ENCODE results near the gene STRA6. TPM values are rescaled to one million over a fixed set of nuclear protein-coding genes. Genes with fewer than 3 reads are reported as not detected.

STRA6 gene
- total RNA-seq, 3 donors from 2014 or later (not counting 1 experiment from before 2014, with no cell fraction given), result not detected

DNA sequence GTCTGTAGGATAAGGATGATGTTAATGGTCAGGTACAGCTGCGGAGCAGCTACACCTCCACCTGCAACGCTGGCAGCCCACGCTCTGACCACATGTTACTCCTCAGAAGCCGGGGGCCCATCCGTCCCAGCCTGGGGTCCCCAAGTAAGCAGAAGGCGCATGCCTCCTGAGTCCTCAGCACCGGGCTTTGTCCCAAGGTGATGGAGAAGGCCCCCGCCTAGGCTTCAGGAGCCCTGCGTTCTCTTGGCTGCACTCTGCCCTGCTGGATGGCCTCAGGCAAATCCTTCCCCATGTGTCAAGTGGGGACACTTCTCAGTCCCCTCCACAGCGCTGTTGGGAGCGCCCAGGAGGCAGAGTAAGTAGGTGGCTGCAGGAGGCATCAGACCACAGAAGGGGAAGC, 14.4 kb downstream of the STRA6 start:
- 92% methylated on average over 11 of the region's 11 CpGs for WGBS (ENCODE audit: insufficient coverage)
- H3K9me3 ChIP-seq (ENCODE audit: control insufficient read depth, insufficient read depth, low read length), result no peaks in the 10 kb centered on the region
- Mint-ChIP-seq H3K4me3 (no peak overlapping the region), H3K27ac (no peak overlapping the region), H3K4me1 (no peaks in the 10 kb centered on the region), H3K36me3 (no peaks in the 10 kb centered on the region), H3K9me3 (no peaks in the 10 kb centered on the region), H3K27me3 (ENCODE audit: low read depth in 2 of 2) (peaks cover 0 to 2% of the 10 kb centered on the region in 2 donors)
- no peak overlapping the region for H3K27ac ChIP-seq (ENCODE audit: low read length)
- H3K27me3 ChIP-seq (ENCODE audit: control insufficient read depth, insufficient read depth, low read length), result no peaks in the 10 kb centered on the region
- DNase-seq, result no peak
- intact Hi-C loops (cut with micrococcal nuclease), result no loop called here
- H3K36me3 ChIP-seq (ENCODE audit: control insufficient read depth, insufficient read depth, low read length), result no peaks in the 10 kb centered on the region
- ATAC-seq, result no peak
- no peaks in the 10 kb centered on the region for H3K4me1 ChIP-seq (ENCODE audit: control insufficient read depth, insufficient read depth, low read length)
- TF ChIP-seq, protein P1, sequence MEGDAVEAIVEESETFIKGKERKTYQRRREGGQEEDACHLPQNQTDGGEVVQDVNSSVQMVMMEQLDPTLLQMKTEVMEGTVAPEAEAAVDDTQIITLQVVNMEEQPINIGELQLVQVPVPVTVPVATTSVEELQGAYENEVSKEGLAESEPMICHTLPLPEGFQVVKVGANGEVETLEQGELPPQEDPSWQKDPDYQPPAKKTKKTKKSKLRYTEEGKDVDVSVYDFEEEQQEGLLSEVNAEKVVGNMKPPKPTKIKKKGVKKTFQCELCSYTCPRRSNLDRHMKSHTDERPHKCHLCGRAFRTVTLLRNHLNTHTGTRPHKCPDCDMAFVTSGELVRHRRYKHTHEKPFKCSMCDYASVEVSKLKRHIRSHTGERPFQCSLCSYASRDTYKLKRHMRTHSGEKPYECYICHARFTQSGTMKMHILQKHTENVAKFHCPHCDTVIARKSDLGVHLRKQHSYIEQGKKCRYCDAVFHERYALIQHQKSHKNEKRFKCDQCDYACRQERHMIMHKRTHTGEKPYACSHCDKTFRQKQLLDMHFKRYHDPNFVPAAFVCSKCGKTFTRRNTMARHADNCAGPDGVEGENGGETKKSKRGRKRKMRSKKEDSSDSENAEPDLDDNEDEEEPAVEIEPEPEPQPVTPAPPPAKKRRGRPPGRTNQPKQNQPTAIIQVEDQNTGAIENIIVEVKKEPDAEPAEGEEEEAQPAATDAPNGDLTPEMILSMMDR (IDR thresholded peaks at IDR 0.05), result no peak
- H3K4me3 ChIP-seq (ENCODE audit: low read length), result no peak overlapping the region

DNA sequence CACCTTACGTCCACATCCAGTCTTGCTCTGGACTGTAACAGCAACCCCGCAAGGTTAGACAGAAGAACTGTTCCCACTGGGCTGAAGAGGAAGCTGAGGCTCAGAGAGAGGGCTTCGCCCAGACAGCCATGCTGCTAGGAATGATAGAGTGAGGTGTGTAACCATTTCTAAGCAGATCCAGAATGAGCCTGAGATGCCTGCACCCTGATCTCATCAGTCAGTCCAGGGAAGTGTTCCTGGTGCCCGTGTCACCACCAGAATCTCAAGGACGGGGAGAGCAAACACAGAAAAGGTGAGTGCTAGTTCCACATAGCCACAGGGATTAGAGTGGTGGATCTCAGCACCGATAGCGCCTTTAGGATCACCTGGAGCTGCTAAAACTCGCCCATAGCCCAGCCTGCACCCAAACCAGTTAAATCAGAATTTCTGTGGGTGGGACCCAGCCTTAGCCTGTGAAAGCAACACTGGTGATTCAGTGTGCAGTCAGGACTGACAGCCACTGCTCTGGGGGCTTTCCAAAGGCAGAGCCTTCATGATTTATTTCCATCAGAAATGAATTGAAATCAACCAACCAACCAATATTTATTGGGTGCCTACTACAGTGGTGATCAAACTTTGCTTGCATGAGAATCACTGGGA, 16.8 kb downstream of the STRA6 start:
- ATAC-seq (no peak), DNase-seq (no peak)
- Mint-ChIP-seq H3K4me1 (no peaks in the 10 kb centered on the region), H3K36me3 (no peaks in the 10 kb centered on the region), H3K4me3 (no peak overlapping the region), H3K9me3 (no peaks in the 10 kb centered on the region), H3K27me3 (ENCODE audit: low read depth in 2 of 2) (peaks cover 0 to 2% of the 10 kb centered on the region in 2 donors), H3K27ac (no peak overlapping the region)
- H3K27ac ChIP-seq (ENCODE audit: low read length), result no peak overlapping the region
- TF ChIP-seq, protein P1 (IDR thresholded peaks at IDR 0.05), result no peak
- H3K36me3 ChIP-seq (ENCODE audit: control insufficient read depth, insufficient read depth, low read length), result no peaks in the 10 kb centered on the region
- H3K27me3 ChIP-seq (ENCODE audit: control insufficient read depth, insufficient read depth, low read length), result no peaks in the 10 kb centered on the region
- no peaks in the 10 kb centered on the region for H3K4me1 ChIP-seq (ENCODE audit: control insufficient read depth, insufficient read depth, low read length)
- intact Hi-C loops (cut with micrococcal nuclease), result no loop called here
- H3K9me3 ChIP-seq (ENCODE audit: control insufficient read depth, insufficient read depth, low read length), result no peaks in the 10 kb centered on the region
- 74% methylated on average over 8 of the region's 8 CpGs for WGBS (ENCODE audit: insufficient coverage)
- H3K4me3 ChIP-seq (ENCODE audit: low read length), result no peak overlapping the region

DNA sequence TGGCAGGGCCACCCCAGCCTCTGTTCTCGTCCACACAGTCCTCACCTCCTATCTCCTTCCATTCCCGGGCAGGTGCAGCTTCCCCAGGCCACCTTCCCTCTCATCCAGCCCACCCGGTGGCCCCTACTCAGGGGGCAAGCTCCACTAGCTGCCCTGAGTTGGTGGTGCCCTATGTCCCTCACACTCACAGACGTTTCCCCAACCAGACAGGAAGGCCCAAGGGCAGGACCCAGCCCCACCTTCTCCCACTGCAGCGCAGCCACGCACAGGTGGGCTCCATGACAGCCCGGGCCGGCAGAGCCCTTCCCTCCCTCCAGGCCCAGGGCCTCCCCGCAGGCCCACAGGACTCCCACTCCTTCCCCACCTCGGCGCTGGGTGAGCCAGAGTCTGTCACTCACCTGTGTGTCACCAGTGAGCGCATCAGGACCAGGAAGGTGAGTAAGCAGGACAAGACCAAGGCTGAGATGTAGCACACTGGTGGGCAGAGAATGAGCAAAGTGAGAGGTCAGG, 17.9 kb downstream of the STRA6 start:
- no peaks in the 10 kb centered on the region for H3K36me3 Mint-ChIP-seq
- intact Hi-C loops (cut with micrococcal nuclease), result no loop called here
- no peak overlapping the region for H3K27ac Mint-ChIP-seq
- Histone ChIP-seq H3K4me3 (ENCODE audit: low read length) (no peak overlapping the region), H3K27me3 (ENCODE audit: control insufficient read depth, insufficient read depth, low read length) (no peaks in the 10 kb centered on the region), H3K36me3 (ENCODE audit: control insufficient read depth, insufficient read depth, low read length) (no peaks in the 10 kb centered on the region), H3K4me1 (ENCODE audit: control insufficient read depth, insufficient read depth, low read length) (no peaks in the 10 kb centered on the region), H3K9me3 (ENCODE audit: control insufficient read depth, insufficient read depth, low read length) (no peaks in the 10 kb centered on the region), H3K27ac (ENCODE audit: low read length) (no peak overlapping the region)
- TF ChIP-seq, protein P1 (IDR thresholded peaks at IDR 0.05), result no peak
- no peak overlapping the region for H3K4me3 Mint-ChIP-seq
- H3K4me1 Mint-ChIP-seq, result no peaks in the 10 kb centered on the region
- H3K9me3 Mint-ChIP-seq, result no peaks in the 10 kb centered on the region
- peaks cover 0 to 2% of the 10 kb centered on the region in 2 donors for H3K27me3 Mint-ChIP-seq (ENCODE audit: low read depth in 2 of 2)
- no peak for DNase-seq
- WGBS (ENCODE audit: insufficient coverage), result 70% methylated on average over 12 of the region's 12 CpGs
- no peak for ATAC-seq

DNA sequence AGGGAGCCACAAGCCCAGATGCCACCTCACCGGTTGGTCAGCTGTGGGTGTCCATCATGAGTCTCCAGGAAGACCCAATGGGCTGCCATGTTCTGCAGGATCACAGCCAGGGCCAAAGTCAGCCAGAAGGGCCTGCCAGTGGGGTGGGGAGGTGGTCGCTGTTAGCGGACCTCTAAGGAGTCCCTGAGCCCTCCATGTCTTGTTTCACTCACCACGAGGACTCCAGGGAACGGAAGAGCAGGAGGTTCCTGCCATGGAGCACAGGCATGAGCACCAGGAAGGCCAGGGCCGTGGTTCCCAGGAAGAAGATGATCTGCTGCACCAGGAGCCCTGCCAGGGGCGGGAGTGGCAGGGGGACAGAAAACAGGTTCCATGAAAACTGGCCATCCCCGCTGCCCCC, 20.5 kb downstream of the STRA6 start:
- no peak overlapping the region for H3K4me3 ChIP-seq (ENCODE audit: low read length)
- WGBS (ENCODE audit: insufficient coverage), result 85% methylated on average over 8 of the region's 8 CpGs
- H3K27ac Mint-ChIP-seq, result no peak overlapping the region
- H3K36me3 Mint-ChIP-seq, result no peaks in the 10 kb centered on the region
- no peaks in the 10 kb centered on the region for H3K9me3 ChIP-seq (ENCODE audit: control insufficient read depth, insufficient read depth, low read length)
- DNase-seq (no peak), ATAC-seq (no peak)
- H3K27me3 ChIP-seq (ENCODE audit: control insufficient read depth, insufficient read depth, low read length), result no peaks in the 10 kb centered on the region
- H3K4me1 Mint-ChIP-seq, result no peaks in the 10 kb centered on the region
- no peak overlapping the region for H3K4me3 Mint-ChIP-seq
- peaks cover under 1 to 2% of the 10 kb centered on the region in 2 donors for H3K27me3 Mint-ChIP-seq (ENCODE audit: low read depth in 2 of 2)
- no peak overlapping the region for H3K27ac ChIP-seq (ENCODE audit: low read length)
- H3K36me3 ChIP-seq (ENCODE audit: control insufficient read depth, insufficient read depth, low read length), result no peaks in the 10 kb centered on the region
- intact Hi-C loops (cut with micrococcal nuclease), result no loop called here
- H3K4me1 ChIP-seq (ENCODE audit: control insufficient read depth, insufficient read depth, low read length), result no peaks in the 10 kb centered on the region
- no peaks in the 10 kb centered on the region for H3K9me3 Mint-ChIP-seq
- TF ChIP-seq, protein P1 (IDR thresholded peaks at IDR 0.05), result no peak
